NCI-H748 (cell line): Measurements from ENCODE around the gene RFX1.
A peak's percentile ranks its signal among the peaks of the same experiment; 100 is the strongest.
"Not testable (repeated sequence)": the region's sequence is repeated elsewhere in the genome, so short reads cannot be mapped to it uniquely, and the experiment has no call there.

ENCODE experiments used
- DNase-seq: peaks from one replicate; lab custom pipeline; 2025; ENCODE audit not compliant: unreplicated experiment; lab: John Stamatoyannopoulos, UW

RFX1 gene

DNA sequence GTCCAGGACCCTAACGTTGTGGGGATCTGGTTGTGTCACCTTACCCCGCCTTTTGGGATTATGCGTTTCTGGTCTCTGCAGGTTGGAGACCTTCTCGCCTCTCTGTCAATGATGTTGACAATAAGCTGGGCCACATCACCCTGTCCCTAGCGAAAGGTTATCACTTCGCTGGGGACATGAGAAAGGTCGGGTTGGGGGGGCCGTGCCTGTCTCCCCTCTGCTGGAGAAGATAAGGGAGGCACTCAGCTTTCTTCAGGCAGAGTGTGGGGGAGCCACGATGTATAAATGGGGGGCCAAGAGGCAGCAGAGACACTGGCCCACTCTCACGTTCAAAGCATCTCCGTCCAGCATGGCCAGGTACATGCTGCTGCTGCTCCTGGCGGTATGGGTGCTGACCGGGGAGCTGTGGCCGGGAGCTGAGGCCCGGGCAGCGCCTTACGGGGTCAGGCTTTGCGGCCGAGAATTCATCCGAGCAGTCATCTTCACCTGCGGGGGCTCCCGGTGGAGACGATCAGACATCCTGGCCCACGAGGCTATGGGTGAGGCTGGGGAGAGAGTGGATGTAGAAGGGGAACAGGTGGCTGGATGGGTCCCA lies 21.8 kb upstream of the RFX1 start, which contains the start of gene RLN3:
RLN3 (plus strand) TSS at position 293 of the 595 bp plus-strand sequence; CDS start at position 350, 57 bp downstream.
- DNase-seq, result no peak

DNA sequence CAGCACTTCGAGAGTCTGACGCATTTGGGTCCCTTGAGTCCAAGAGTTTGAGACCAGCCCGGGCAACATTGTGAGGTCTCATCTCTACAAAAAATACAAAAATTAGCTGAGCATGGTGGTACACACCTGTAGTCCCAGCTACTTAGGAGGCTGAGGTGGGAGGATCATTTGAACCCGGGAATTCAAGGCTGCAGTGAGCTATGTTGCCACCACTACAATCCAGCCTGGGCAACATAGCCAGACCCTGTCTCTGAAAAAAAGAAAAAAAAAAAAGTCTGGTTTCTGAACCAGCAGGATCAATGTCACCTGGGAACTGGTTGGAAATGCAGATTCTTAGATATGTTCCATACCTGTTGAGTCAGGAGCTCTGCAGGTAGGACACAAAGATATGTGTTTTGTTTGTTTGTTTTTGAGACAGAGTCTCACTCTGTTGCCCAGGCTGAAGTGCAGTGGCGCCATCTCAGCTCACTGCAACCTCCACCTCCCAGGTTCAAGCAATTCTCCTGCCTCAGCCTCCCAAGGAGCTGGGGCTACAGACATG lies 20.6 kb upstream of the RFX1 start:
- DNase-seq, result not testable (repeated sequence)

DNA sequence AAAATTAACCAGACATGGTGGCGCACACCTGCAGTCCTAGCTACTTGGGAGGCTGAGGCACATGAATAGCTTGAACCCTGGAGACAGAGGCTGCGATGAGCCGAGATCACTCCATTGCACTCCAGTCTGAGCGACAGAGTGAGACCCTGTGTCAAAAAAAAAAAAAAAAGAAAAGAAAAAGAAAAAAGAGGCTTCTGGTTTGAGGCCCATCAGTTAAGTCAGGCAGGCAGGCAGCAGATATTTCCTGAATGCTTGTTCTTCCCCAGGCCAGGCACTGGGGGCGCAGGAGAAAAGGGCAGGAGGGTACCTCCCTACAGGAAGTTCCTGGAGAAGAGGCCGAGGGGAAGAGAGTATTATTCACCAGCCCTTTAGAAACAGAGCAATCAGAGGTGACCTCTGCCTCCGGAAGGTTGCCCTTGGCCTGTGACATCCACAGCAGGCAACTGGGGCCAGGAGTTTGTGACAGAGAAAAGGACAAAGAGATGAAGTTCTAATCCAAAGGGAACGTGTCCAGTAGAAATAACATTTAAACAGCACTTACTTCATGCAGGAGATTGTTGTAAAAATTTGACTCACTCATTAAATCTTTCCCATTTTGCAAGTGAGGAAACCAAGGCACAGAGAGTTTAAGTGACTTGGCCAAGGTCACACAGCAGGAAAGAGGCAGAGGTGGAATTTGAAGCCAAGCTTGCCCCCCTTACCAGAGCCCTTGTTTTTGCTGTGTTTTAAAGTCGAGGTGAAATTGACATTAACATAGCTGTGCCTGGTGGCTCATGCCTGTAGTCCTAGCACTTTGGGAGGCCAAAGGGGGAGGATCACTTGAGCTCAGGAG lies 17.5 kb upstream of the RFX1 start:
- DNase-seq, result no peak

DNA sequence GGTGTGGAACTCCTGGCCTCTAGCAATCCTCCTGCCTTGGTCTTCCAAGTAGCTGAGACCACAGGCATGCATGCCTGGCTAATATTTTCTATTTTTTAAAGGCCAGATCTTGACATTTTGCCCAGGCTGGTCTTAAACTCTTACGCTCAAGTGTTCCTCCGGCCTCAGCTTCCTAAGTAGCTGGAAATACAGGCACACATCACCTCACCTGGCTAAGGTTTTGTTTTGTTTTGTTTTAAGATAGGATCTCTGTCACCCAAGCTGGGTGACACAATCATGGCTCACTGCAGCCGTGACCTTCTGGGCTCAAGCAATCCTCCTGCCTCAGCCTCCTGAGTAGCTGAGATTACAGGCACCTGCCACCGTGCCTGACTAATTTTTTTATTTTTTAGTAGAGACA lies 16.3 kb upstream of the RFX1 start:
- DNase-seq, result no peak

DNA sequence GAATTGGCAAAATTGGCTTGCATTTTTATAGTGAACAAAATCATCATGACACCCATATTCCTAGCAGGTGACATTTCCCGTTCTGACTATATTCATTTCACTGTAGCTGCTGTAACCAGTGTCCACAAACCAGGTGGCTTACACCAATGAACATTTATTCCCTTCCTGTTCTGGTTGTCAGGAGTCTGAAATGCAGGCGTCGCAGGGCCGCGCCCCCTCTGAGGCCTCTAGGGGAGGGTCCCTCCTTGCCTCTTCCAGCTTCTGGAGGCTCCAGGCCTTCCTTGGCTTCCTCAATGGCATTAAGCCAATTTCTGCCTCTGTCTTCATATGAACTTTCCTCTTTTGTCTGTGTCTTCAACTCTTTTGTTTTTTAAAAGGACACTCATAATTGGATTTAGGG lies 15.4 kb upstream of the RFX1 start:
- DNase-seq, result no peak

DNA sequence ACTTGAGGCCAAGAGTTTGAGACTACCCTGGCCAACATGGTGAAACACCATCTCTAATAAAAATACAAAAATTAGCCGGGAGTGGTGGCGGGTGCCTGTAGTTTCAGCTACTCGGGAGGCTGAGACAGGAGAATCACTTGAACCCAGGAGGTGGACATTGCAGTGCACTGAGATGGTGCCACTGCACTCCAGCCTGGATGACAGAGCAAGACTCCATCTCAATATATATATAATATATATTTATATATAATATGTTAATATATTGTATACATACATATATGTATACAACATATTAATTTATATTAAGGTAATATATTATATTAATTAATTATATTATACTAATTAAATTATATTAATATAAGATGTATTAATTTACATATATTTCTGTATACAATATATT lies 13.6 kb upstream of the RFX1 start:
- not testable (repeated sequence) for DNase-seq

DNA sequence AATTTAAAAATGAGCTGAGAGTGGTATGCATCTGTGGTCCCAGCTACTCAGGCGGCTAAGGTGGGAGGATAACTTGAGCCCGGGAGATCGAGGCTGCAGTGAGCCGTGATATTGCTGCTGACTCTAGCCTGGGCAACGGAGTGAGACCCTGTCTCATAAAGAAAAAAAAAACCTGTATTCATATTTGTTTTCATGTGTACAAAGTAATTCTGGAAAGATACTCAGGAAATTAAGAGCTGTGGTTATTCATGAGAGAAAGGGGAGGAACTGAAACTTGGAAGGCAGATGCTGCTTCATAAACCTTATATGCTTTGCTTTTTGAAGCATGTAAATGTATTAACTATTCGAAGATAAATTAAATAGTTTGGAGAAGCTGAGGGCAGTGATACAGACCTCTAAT lies 13.0 kb upstream of the RFX1 start:
- DNase-seq, result no peak

DNA sequence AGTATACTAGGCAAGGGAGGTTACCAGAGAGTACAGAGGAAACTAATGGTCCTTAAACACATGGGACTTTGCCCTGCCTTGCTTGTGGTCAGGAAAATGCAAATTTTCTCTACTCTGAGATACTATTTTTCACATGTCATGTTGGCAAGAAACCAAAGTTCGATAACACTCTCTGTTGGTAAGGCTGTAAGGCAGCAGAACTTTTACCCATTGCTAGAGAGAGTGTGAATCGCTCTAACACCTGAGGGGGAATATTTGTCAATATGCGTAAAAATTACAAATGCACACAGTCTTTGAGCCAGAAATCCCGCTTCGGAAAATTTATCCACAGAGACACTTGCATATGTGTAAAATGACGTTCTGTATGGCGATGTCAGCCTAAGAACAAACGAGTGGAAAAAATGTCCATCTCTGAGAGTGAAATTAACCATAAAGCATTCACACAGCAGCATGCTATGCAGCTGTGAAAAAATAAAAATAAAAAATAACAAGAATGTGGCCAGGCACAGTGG lies 9.5 kb upstream of the RFX1 start:
- no peak for DNase-seq

DNA sequence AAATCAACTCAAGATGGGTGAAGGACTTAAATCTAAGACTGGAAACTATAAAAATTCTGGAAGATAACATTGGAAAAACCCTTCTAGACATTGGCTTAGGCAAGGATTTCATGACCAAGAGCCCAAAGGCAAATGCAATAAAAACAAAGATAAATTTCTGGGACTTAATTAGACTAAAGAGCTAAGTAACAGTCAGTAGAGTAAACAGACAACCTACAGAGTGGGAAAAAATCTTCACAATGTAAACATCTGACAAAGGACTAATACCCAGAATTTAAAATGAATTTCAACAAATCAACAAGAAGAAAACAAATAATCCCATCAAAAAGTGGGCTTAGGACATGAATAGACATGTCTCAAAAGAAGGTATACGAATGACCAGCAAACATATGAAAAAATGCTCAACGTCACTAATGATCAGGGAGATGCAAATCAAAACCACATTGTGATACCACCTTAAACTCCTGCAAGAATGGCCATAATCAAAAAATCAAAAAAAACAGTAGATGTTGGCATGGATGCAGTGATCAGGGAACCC lies 6.3 kb upstream of the RFX1 start:
- DNase-seq, result no peak

DNA sequence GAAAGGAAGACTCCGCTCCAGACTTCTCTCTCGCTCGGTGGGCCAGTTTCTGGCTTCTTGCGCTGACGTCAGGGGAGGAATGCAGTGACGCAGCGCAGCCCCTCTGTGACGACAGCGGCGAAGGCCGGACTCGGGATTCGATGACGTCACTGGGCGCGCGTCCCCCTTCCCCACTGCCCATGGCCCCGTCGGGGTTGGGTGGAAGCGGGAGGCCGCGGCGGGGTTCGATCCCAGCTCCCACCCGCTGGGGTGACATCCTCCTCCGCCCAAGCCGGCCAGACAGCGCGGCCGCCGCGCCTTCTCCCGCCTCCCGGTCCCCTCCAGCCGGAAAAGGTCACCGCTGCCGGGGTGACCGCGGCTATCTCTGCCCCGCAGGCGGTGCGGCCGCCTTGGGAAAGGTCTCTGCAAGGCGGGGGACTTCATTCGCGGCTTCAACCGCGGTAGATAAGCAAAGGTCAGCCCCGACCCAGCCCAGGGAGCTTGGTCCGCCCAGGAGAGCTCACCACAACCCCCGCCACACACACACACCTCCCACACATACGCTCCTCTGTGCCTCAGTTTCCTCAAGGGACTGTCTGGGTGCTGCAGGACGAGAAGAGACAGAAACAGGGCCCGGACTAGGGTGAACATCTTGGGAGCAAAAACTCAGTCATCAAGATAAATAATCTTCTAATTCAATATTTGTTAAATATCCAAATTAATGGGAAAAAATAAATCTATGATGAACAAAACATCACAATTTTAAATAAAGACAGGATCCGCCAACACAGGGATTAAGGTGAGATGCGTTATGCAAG lies 844 bp upstream of the RFX1 start:
- peak; percentile 93 for DNase-seq

DNA sequence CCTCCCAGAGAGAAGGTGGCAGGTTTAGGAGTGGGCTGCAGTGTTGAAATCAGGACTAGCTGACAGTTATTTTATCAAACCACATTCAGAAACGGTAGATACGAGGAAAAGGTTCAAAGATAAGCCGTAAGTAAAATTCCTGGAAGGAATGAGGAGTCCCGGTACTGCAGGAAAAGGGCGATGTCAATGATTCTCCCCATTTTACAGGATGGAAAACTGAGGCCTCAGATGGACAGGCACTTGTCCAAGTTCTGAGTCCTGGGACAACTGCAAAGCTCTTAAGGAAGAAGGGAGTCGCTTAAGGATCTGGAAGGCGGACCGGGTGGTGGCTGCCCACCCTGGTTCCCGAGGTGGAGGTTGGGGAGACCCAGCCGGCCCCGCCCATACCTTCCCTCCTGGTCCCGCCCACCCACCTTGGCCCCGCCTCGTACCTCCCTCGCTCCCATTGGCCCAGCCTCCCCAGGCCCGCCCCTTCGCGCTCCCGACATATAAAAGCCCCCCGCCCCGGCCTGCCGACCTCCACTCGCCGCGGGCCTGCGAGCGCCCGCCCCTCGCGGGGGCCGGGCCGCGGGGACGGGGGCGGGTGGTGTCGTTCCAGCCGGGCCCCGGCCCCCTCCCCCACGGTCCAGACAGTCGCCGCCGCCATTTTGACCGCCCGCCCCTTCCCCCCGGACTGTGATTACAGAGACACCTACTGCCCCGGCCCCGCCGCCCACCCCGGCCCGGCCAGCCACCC lies 603 bp downstream of the RFX1 start:
- DNase-seq, result peak; percentile 85

DNA sequence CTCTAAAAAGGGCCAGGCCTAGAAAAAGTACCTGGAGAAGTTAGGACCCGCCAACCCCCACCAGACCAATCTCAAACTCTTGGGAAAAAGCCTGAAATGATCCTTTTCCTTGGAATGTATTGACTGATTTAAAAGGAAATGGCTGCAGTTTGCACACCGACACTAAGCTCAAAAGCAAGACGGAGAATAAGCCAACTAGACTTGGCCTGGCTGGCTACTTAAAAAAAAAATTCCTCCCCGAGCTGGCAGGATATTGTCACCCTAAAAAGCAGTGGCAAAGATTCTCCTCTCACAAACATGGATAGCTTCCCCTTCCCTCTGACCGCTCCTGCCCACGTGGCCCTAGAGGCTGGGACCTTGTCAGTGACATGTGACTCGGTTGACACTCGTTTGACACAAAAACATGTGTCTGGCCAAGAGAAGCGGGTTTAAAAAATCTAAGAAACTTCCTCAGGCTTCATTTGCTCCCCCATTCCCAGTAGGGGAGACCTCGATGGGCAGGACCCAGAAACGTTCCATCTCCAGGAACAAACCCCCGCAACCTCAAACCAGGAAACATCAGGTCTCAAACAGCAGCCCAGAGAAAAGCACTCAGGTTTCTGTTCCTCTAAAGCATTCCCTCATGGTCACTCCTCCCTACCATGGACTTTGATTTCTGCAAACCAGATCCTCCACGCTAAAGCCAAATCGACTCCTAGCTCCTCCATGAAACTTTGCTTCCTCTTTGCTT lies 1.3 kb downstream of the RFX1 start:
- no peak for DNase-seq

DNA sequence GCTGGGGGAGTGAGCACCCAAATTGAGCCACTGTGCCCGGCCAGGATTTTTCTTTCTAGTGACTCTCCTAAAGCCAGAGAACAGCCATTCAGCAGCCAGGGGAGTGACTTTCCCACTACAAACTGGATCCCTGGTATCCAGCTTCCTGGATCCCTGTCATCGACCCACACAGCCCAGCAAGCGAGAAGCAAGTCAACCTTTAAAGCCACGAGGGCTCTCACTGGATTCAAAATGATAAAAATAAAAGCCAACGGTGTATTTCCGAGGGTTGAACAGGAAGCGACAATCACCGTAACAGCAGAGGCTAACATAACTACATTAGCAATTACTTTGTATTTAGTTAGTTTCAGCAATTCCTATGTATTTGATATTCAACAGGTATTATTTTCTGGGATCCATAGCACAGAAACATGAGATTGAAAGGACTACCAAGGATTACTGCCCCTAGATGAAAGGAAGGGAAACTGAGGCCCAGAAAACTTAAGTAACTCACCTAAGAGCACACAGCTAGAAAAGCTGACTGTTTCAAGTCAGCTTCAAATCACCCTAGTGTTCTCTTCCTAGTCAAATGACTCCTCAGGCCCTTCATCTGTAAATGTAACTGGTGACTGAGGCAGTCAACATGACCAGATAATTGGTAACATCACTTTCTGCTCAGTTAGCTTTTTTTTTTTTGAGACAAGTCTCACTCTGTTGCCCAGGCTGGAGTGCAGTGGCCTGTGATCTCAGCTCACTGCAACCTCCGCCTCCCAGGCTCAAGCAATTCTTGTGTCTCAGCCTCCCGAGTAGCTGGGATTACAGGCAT lies 2.7 kb downstream of the RFX1 start:
- DNase-seq, result no peak

DNA sequence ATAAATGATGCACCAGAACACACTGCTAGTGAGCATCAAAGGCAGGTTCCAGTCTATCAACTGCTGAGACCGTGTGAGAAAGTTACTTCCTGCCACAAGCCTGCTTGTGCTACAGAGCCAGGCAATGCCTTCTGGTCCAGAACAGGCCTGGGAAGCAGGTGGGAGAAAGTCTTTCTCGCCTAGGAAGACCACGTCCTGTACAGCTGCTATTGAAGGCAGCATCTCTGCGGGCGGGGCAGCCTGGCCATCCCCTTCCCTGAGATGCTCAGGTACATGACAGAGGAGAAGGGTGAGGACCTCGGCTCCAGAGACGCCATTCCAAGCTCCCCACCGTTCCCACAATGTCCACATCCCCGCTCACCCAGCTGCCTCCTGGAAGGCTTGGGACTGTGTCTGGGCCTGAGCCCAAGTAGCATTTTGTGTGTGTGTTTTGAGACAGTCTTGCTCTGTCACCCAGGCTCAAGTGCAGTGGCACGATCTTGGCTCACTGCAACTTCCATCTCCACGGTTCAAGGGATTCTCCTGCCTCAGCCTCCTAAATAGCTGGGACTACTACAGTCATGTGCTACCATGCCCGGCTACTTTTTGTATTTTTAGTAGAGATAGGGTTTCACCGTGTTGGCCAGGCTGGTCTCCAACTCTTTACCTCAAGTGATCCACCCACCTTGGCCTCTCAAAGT lies 3.4 kb downstream of the RFX1 start:
- peak; percentile 3 for DNase-seq

DNA sequence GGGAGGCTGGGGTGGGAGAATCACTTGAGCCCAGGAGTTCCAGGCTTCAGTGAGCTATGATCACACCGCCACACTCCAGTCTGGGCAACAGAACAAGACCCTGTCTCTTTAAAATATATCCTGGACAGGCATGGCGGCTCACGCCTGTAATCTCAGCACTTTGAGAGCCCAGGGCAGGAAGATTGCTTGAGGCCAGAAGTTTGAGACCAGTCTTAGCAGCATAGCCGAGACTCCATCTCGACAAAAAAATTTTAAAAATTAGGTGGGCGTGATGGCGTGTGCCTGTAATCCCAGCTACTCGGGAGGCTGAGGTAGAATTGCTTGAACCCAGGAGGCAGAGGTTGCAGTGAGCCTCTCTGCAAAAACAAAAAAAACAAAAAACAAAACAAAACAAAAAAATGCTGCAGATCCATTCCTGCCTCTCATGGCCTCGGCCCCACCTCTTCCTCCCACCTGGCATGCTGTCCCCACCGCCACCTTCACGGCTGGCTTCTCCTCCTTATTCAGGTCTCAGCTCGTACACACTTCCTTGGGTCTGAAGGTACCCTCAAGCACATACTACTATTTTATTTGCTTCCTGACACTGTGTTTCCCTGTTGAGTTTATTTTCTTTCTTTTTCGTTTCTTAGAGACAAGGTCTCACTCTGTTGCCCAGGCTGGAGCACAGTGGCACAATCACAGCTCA lies 5.3 kb downstream of the RFX1 start:
- no peak for DNase-seq

DNA sequence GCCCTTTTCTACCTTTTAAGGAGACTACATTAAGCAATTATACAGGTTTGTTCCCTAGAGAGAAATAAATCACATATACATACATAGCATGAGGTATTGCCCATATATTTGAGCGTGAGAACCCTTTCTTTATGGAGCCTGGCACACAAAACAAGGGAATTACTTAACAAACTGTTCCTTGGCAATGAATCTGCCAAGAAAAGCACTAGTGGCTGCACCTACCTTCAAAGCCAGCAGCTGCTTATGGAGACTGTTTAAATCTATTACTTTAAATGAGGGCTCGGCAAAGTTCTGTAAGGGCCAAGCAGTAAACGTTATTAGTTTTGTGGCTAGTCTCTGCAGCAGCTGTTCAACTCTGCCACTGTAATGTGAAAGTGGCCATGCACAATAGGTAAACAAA lies 7.0 kb downstream of the RFX1 start:
- no peak for DNase-seq

DNA sequence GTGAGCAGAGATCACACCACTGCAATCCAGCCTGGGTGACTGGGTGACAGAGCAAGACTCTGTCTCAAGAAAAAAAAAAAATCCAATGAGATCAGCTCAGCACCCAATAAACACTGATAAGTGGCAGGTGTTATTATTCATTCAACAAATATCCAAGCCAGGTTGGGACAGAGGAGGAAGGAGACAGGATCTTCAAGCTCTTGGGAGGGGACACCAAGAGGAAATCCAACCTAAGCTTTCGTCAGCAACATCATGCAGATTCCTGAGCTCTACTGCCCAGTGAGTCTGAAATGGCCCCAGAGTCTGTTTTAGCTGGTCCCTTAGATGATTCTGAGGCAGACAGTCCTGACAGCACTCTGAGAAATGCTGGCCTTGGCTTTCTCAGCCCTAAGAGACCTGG lies 7.7 kb downstream of the RFX1 start:
- no peak for DNase-seq

DNA sequence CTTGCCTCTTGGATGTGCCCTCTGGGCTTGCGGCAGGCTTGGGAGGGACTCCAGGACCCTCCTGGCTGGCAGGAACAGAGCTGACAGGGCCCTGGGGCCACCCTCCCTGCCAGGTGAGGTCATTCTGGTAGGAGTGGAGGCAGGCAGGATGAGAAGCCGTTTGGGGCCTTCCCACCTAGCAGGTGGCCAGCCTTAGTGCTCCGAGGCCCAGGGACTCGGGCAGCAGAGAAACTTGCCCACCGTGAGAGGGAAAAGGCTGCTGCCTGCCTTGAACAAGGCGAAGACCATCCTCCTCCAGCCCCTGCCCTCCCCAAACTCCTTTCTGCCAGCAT lies 8.5 kb downstream of the RFX1 start:
- DNase-seq, result no peak
